Measurements from ENCODE around the gene GRIK2.

Gene GRIK2

GRCh38 chr6:101458336-101458735 lies 64.8 kb downstream of the GRIK2 start:
- DNase-seq: no peak

GRCh38 chr6:101458826-101459225 lies 65.3 kb downstream of the GRIK2 start:
- no peak for DNase-seq

GRCh38 chr6:101462576-101462975 lies 69.1 kb downstream of the GRIK2 start:
- DNase-seq: no peak

- DNase-seq: no peak
These were observed 72.4 kb downstream of the GRIK2 start for GRCh38 chr6:101465863-101466262.

- no peak for DNase-seq
These were observed 83.9 kb downstream of the GRIK2 start for GRCh38 chr6:101477436-101477835.

GRCh38 chr6:101478891-101479290 lies 85.4 kb downstream of the GRIK2 start:
- DNase-seq: no peak

- DNase-seq: no peak
These were observed 89.1 kb downstream of the GRIK2 start for GRCh38 chr6:101482606-101483005.

- no peak for DNase-seq
These were observed 91.3 kb downstream of the GRIK2 start for GRCh38 chr6:101484781-101485180.

GRCh38 chr6:101486124-101486523 lies 92.6 kb downstream of the GRIK2 start:
- no peak for DNase-seq

- no peak for DNase-seq
These were observed 93.2 kb downstream of the GRIK2 start for GRCh38 chr6:101486726-101487125.

GRCh38 chr6:101489456-101489855 lies 95.9 kb downstream of the GRIK2 start:
- DNase-seq: no peak

GRCh38 chr6:101490857-101491256 lies 97.3 kb downstream of the GRIK2 start:
- no peak for DNase-seq

GRCh38 chr6:101502818-101503217 lies 109.3 kb downstream of the GRIK2 start:
- no peak for DNase-seq

- DNase-seq: no peak
These were observed 116.0 kb downstream of the GRIK2 start for GRCh38 chr6:101509536-101509935.

GRCh38 chr6:101513181-101513580 lies 119.7 kb downstream of the GRIK2 start:
- no peak for DNase-seq

GRCh38 chr6:101516578-101516977 lies 123.1 kb downstream of the GRIK2 start:
- DNase-seq: no peak

GRCh38 chr6:101517632-101518031 lies 124.1 kb downstream of the GRIK2 start:
- no peak for DNase-seq

GRCh38 chr6:101522254-101522653 lies 128.7 kb downstream of the GRIK2 start:
- DNase-seq: no peak

- DNase-seq: no peak
These were observed 134.0 kb downstream of the GRIK2 start for GRCh38 chr6:101527467-101527866.

- no peak for DNase-seq
These were observed 135.3 kb downstream of the GRIK2 start for GRCh38 chr6:101528801-101529200.

- DNase-seq: no peak
These were observed 138.0 kb downstream of the GRIK2 start for GRCh38 chr6:101531538-101531937.

GRCh38 chr6:101534386-101534785 lies 140.9 kb downstream of the GRIK2 start:
- DNase-seq: no peak

- DNase-seq: no peak
These were observed 141.3 kb downstream of the GRIK2 start for GRCh38 chr6:101534821-101535220.

GRCh38 chr6:101537753-101538316 lies 144.3 kb downstream of the GRIK2 start:
- DNase-seq: no peak

GRCh38 chr6:101539510-101540245 lies 146.2 kb downstream of the GRIK2 start:
- no peak for DNase-seq
